KG1 (cell line): ENCODE data around the gene TMEM30A.

Source experiments
- DNase-seq: peaks from one replicate; lab custom pipeline; 2025; lab: John Stamatoyannopoulos, UW

TMEM30A gene

GRCh38 chr6:75284632-75285282 lies at the start of gene TMEM30A:
Gene TMEM30A (minus strand): TSS chr6:75284792. CDS start chr6:75284638, 154 bp downstream.
- DNase-seq = peak; percentile 94

- no peak for DNase-seq
Observed at GRCh38 chr6:75333676-75334200, 49.1 kb upstream of the TMEM30A start.

- no peak for DNase-seq
Observed at GRCh38 chr6:75331151-75331550, 46.6 kb upstream of the TMEM30A start.

GRCh38 chr6:75329703-75330102 lies 45.1 kb upstream of the TMEM30A start:
- DNase-seq = no peak

- no peak for DNase-seq
Observed at GRCh38 chr6:75327807-75328206, 43.2 kb upstream of the TMEM30A start.

- no peak for DNase-seq
Observed at GRCh38 chr6:75326557-75327258, 42.1 kb upstream of the TMEM30A start.

GRCh38 chr6:75318900-75319299 lies 34.3 kb upstream of the TMEM30A start:
- DNase-seq = no peak

GRCh38 chr6:75317503-75318206 lies 33.1 kb upstream of the TMEM30A start:
- DNase-seq = no peak

GRCh38 chr6:75315978-75316377 lies 31.4 kb upstream of the TMEM30A start:
- DNase-seq = no peak

- no peak for DNase-seq
Observed at GRCh38 chr6:75308250-75308988, 23.8 kb upstream of the TMEM30A start.

GRCh38 chr6:75307364-75308004 lies 22.9 kb upstream of the TMEM30A start:
- no peak for DNase-seq

GRCh38 chr6:75306064-75306463 lies 21.5 kb upstream of the TMEM30A start:
- DNase-seq = no peak

- DNase-seq = no peak
Observed at GRCh38 chr6:75305573-75305972, 21.0 kb upstream of the TMEM30A start.

GRCh38 chr6:75302280-75302679 lies 17.7 kb upstream of the TMEM30A start:
- no peak for DNase-seq

GRCh38 chr6:75301537-75301936 lies 16.9 kb upstream of the TMEM30A start:
- no peak for DNase-seq

GRCh38 chr6:75301088-75301487 lies 16.5 kb upstream of the TMEM30A start:
- DNase-seq = no peak

- no peak for DNase-seq
Observed at GRCh38 chr6:75300531-75300855, 15.9 kb upstream of the TMEM30A start.

- DNase-seq = no peak
Observed at GRCh38 chr6:75299801-75300530, 15.4 kb upstream of the TMEM30A start.

GRCh38 chr6:75296811-75297779 lies 12.5 kb upstream of the TMEM30A start:
- DNase-seq = peak; percentile 36

- no peak for DNase-seq
Observed at GRCh38 chr6:75292555-75292954, 8.0 kb upstream of the TMEM30A start.
